Endothelial cell (in vitro differentiated cells): ENCODE results near the gene TWIST2. TPM values are rescaled to one million over a fixed set of nuclear protein-coding genes. Genes with fewer than 3 reads are reported as not detected.

Experiments used
- DNase-seq: peaks from one replicate; pipeline ENCODE4 v3.0.0; 2021; ENCODE audit warnings: low spot score
- H3K27ac Mint-ChIP-seq: one replicate; pipeline ENCODE4 v1.8.0; 2021; ENCODE audit warnings: mixed read lengths, inconsistent platforms; ENCODE audit not compliant: unreplicated experiment
- H3K27me3 Mint-ChIP-seq: one replicate; pipeline ENCODE4 v1.8.0; 2021; ENCODE audit warnings: mild to moderate bottlenecking, moderate library complexity, mixed read lengths, inconsistent platforms; ENCODE audit not compliant: unreplicated experiment
- H3K36me3 Mint-ChIP-seq: one replicate; pipeline ENCODE4 v1.8.0; 2021; ENCODE audit warnings: mild to moderate bottlenecking, low read depth, mixed read lengths, inconsistent platforms; ENCODE audit not compliant: unreplicated experiment
- H3K4me1 Mint-ChIP-seq: one replicate; pipeline ENCODE4 v1.8.0; 2021; ENCODE audit warnings: mild to moderate bottlenecking, mixed read lengths, inconsistent platforms; ENCODE audit not compliant: unreplicated experiment
- H3K4me3 Mint-ChIP-seq: one replicate; pipeline ENCODE4 v1.8.0; 2021; ENCODE audit warnings: mild to moderate bottlenecking, mixed read lengths, inconsistent platforms; ENCODE audit not compliant: unreplicated experiment
- H3K9me3 Mint-ChIP-seq: one replicate; pipeline ENCODE4 v1.8.0; 2021; ENCODE audit warnings: mixed read lengths, inconsistent platforms; ENCODE audit not compliant: unreplicated experiment
- CTCF ChIP-seq: fragments of 200-600 bp; sonication (generic); IDR thresholded peaks from one replicate; pipeline ENCODE4 v1.5.0; 2021; ENCODE audit warnings: antibody characterized with exemption; ENCODE audit not compliant: unreplicated experiment
- total RNA-seq: library from RNA; stranded (reverse); fragmentation: NEBNext Ultra II Directional; extraction: Animal tissue kit (Norgen Biotek cat#: 25700); gene quantifications from one replicate; pipeline ENCODE4 v1.2.1, GENCODE V29; 2021; ENCODE audit not compliant: unreplicated experiment

Gene TWIST2
- total RNA-seq, 1 donor from 2014 or later = not detected

GRCh38 chr2:238927746-238928519 is 80.0 kb downstream of the TWIST2 start:
- Mint-ChIP-seq H3K9me3 (no peaks in the 10 kb centered on the region), H3K27me3 (peaks cover 8% of the 10 kb centered on the region), H3K4me1 (no peaks in the 10 kb centered on the region), H3K4me3 (no peak overlapping the region), H3K27ac (no peak overlapping the region), H3K36me3 (no peaks in the 10 kb centered on the region)
- no peak for DNase-seq
- TF ChIP-seq CTCF = no peak

- DNase-seq = no peak
- Mint-ChIP-seq H3K36me3 (no peaks in the 10 kb centered on the region), H3K27ac (no peak overlapping the region), H3K27me3 (peaks cover 8% of the 10 kb centered on the region), H3K4me1 (no peaks in the 10 kb centered on the region), H3K4me3 (no peak overlapping the region), H3K9me3 (no peaks in the 10 kb centered on the region)
- no peak for TF ChIP-seq CTCF
Observed at GRCh38 chr2:238928520-238929241, 80.8 kb downstream of the TWIST2 start.

- H3K27me3 Mint-ChIP-seq = peaks cover 8% of the 10 kb centered on the region
- H3K27ac Mint-ChIP-seq = no peak overlapping the region
- no peaks in the 10 kb centered on the region for H3K36me3 Mint-ChIP-seq
- no peak overlapping the region for H3K4me3 Mint-ChIP-seq
- TF ChIP-seq CTCF = no peak
- no peaks in the 10 kb centered on the region for H3K9me3 Mint-ChIP-seq
- no peaks in the 10 kb centered on the region for H3K4me1 Mint-ChIP-seq
- no peak for DNase-seq
Observed at GRCh38 chr2:238929242-238930081, 81.6 kb downstream of the TWIST2 start.

- TF ChIP-seq CTCF = no peak
- Mint-ChIP-seq H3K4me3 (no peak overlapping the region), H3K36me3 (no peaks in the 10 kb centered on the region), H3K27me3 (peaks cover 8% of the 10 kb centered on the region), H3K27ac (no peak overlapping the region), H3K9me3 (no peaks in the 10 kb centered on the region), H3K4me1 (no peaks in the 10 kb centered on the region)
- no peak for DNase-seq
Observed at GRCh38 chr2:238930216-238930615, 82.3 kb downstream of the TWIST2 start.
